Measurements from ENCODE around the gene ANAPC16.
A peak's percentile ranks its signal among the peaks of the same experiment; 100 is the strongest.
"Not testable (repeated sequence)": the region's sequence is repeated elsewhere in the genome, so short reads cannot be mapped to it uniquely, and the experiment has no call there.

The ANAPC16 gene

GRCh38 chr10:72223743-72224101 is 7.9 kb downstream of the ANAPC16 start:
- peak in 1 of 2 donors; percentile 3 for DNase-seq
- Histone ChIP-seq H3K27me3 (ENCODE audit: insufficient read depth, low read length) (no peaks in the 10 kb centered on the region), H2BK5ac (ENCODE audit: low read depth, low read length, poor library complexity) (no peak overlapping the region), H3K79me1 (ENCODE audit: low read length) (peaks cover 2% of the 10 kb centered on the region), H3K23ac (ENCODE audit: low read length) (no peak overlapping the region), H3K18ac (ENCODE audit: low read length) (no peak overlapping the region), H3K4ac (ENCODE audit: low read depth, low read length) (no peak overlapping the region), H2BK12ac (ENCODE audit: low read length) (no peak overlapping the region), H3K14ac (ENCODE audit: low read length) (no peak overlapping the region), H4K8ac (ENCODE audit: low read depth, low read length) (no peak overlapping the region), H3K27ac (ENCODE audit: low read depth, low read length) (no peak overlapping the region), H3K36me3 (ENCODE audit: control insufficient read depth in 1 of 2, insufficient read depth in 2 of 2, low read length in 2 of 2) (peaks cover 8 to 12% of the 10 kb centered on the region in 2 experiments), H3K4me3 (ENCODE audit: low read depth, low read length) (no peak overlapping the region), H3K9ac (ENCODE audit: low read length) (no peak overlapping the region), H3K79me2 (ENCODE audit: control insufficient read depth, insufficient read depth, low read length, poor library complexity) (no peaks in the 10 kb centered on the region), H3K4me1 (ENCODE audit: control insufficient read depth in 1 of 2, insufficient read depth in 2 of 2, low read length in 2 of 2) (no peaks in the 10 kb centered on the region), H3K4me2 (ENCODE audit: low read length) (no peak overlapping the region), H2AK5ac (ENCODE audit: low read length) (no peak overlapping the region), H3K9me3 (ENCODE audit: insufficient read depth, low read depth, low read length) (no peaks in the 10 kb centered on the region), H4K12ac (ENCODE audit: low read depth, low read length) (no peak overlapping the region), H2AFZ (ENCODE audit: insufficient read depth, low read length, poor library complexity) (no peak overlapping the region), H2BK120ac (ENCODE audit: insufficient read depth, low read length, poor library complexity) (no peak overlapping the region), H4K91ac (ENCODE audit: low read depth, low read length) (no peak overlapping the region)
- no CpG with 5 or more reads among the region's 1 CpG for WGBS (ENCODE audit: extremely low coverage, insufficient coverage, insufficient read length)

GRCh38 chr10:72224191-72224590 is 8.4 kb downstream of the ANAPC16 start:
- not testable (repeated sequence) for DNase-seq; H3K23ac ChIP-seq (ENCODE audit: low read length); H3K4me1 ChIP-seq (ENCODE audit: control insufficient read depth in 1 of 2, insufficient read depth in 2 of 2, low read length in 2 of 2); H3K79me1 ChIP-seq (ENCODE audit: low read length); H2AK5ac ChIP-seq (ENCODE audit: low read length); H3K4me2 ChIP-seq (ENCODE audit: low read length); H4K91ac ChIP-seq (ENCODE audit: low read depth, low read length); H3K9me3 ChIP-seq (ENCODE audit: insufficient read depth, low read depth, low read length); H3K4me3 ChIP-seq (ENCODE audit: low read depth, low read length); H3K18ac ChIP-seq (ENCODE audit: low read length); H2BK5ac ChIP-seq (ENCODE audit: low read depth, low read length, poor library complexity); H3K4ac ChIP-seq (ENCODE audit: low read depth, low read length); H2BK120ac ChIP-seq (ENCODE audit: insufficient read depth, low read length, poor library complexity); H2AFZ ChIP-seq (ENCODE audit: insufficient read depth, low read length, poor library complexity); H3K27me3 ChIP-seq (ENCODE audit: insufficient read depth, low read length); H3K79me2 ChIP-seq (ENCODE audit: control insufficient read depth, insufficient read depth, low read length, poor library complexity); H4K8ac ChIP-seq (ENCODE audit: low read depth, low read length); H3K14ac ChIP-seq (ENCODE audit: low read length); H3K9ac ChIP-seq (ENCODE audit: low read length); H4K12ac ChIP-seq (ENCODE audit: low read depth, low read length); H2BK12ac ChIP-seq (ENCODE audit: low read length); H3K27ac ChIP-seq (ENCODE audit: low read depth, low read length)
- no CpG with 5 or more reads among the region's 6 CpGs for WGBS (ENCODE audit: extremely low coverage, insufficient coverage, insufficient read length)
- H3K36me3 ChIP-seq (ENCODE audit: control insufficient read depth in 1 of 2, insufficient read depth in 2 of 2, low read length in 2 of 2) = peaks cover 8 to 12% of the 10 kb centered on the region in 2 experiments

DNA sequence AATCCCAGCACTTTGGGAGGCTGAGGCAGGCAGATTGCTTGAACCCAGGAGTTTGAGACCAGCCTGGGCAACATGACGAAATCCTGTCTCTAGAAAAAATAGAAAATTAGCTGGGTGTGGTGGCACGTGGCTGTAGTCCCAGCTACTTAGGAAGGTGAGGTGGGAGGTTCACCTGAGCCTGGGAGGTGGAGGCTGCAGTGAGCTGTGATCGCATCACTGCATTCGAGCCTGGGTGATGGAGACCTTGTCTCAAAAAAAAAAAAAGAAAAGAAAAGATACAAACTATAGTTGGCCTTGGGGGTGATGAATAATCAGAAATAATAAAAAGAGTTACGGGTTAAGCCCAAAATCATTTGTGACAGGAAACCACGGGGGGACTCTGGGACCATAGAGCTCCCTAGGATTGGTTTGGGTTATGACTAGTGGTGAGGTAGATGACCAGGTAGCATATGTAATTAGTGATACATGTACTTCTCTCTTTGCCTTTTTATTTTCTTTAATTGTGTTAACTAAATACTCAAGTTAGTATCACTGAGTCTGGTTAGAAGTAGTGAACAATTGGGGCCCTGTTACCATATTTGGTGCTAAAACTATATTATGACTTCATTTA is 10.7 kb downstream of the ANAPC16 start:
- no peak overlapping the region for H3K18ac ChIP-seq (ENCODE audit: low read length)
- no peak overlapping the region for H2BK12ac ChIP-seq (ENCODE audit: low read length)
- no peak overlapping the region for H3K27ac ChIP-seq (ENCODE audit: low read depth, low read length)
- peaks cover 7 to 9% of the 10 kb centered on the region in 2 experiments for H3K36me3 ChIP-seq (ENCODE audit: control insufficient read depth in 1 of 2, insufficient read depth in 2 of 2, low read length in 2 of 2)
- no peak overlapping the region for H3K23ac ChIP-seq (ENCODE audit: low read length)
- H3K14ac ChIP-seq (ENCODE audit: low read length) = no peak overlapping the region
- no CpG with 5 or more reads among the region's 6 CpGs for WGBS (ENCODE audit: extremely low coverage, insufficient coverage, insufficient read length)
- peaks cover 2% of the 10 kb centered on the region for H3K79me1 ChIP-seq (ENCODE audit: low read length)
- H2AK5ac ChIP-seq (ENCODE audit: low read length) = no peak overlapping the region
- no peaks in the 10 kb centered on the region for H3K9me3 ChIP-seq (ENCODE audit: insufficient read depth, low read depth, low read length)
- H3K4me2 ChIP-seq (ENCODE audit: low read length) = no peak overlapping the region
- no peak overlapping the region for H2AFZ ChIP-seq (ENCODE audit: insufficient read depth, low read length, poor library complexity)
- H2BK120ac ChIP-seq (ENCODE audit: insufficient read depth, low read length, poor library complexity) = no peak overlapping the region
- H3K4me1 ChIP-seq (ENCODE audit: control insufficient read depth in 1 of 2, insufficient read depth in 2 of 2, low read length in 2 of 2) = no peaks in the 10 kb centered on the region
- H3K4ac ChIP-seq (ENCODE audit: low read depth, low read length) = no peak overlapping the region
- no peak overlapping the region for H3K4me3 ChIP-seq (ENCODE audit: low read depth, low read length)
- H3K9ac ChIP-seq (ENCODE audit: low read length) = no peak overlapping the region
- H2BK5ac ChIP-seq (ENCODE audit: low read depth, low read length, poor library complexity) = no peak overlapping the region
- no peak overlapping the region for H4K91ac ChIP-seq (ENCODE audit: low read depth, low read length)
- H3K79me2 ChIP-seq (ENCODE audit: control insufficient read depth, insufficient read depth, low read length, poor library complexity) = no peaks in the 10 kb centered on the region
- H3K27me3 ChIP-seq (ENCODE audit: insufficient read depth, low read length) = no peaks in the 10 kb centered on the region
- no peak overlapping the region for H4K12ac ChIP-seq (ENCODE audit: low read depth, low read length)
- no peak overlapping the region for H4K8ac ChIP-seq (ENCODE audit: low read depth, low read length)
- no peak for DNase-seq

DNA sequence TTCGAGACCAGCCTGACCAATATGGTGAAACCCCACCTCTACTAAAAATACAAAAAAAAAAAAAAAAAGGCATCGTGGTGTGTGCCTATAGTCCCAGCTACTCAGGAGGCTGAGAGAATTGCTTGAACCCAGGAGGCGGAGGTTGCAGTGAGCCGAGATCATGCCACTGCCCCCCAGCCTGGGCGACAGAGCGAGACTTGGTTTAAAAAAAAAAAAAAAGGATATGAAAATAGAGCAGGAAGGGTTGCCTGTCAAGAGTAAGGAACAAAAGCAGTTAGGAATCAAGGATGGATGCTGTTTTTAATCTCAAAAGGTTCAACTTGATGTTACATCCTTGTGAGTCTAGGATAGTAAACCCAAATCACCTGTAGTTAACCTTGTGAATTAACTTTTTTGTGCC is 12.0 kb downstream of the ANAPC16 start:
- H3K79me1 ChIP-seq (ENCODE audit: low read length) = peaks cover 2% of the 10 kb centered on the region
- H3K9ac ChIP-seq (ENCODE audit: low read length) = no peak overlapping the region
- H2BK12ac ChIP-seq (ENCODE audit: low read length) = no peak overlapping the region
- H3K18ac ChIP-seq (ENCODE audit: low read length) = no peak overlapping the region
- H2AFZ ChIP-seq (ENCODE audit: insufficient read depth, low read length, poor library complexity) = no peak overlapping the region
- H2BK120ac ChIP-seq (ENCODE audit: insufficient read depth, low read length, poor library complexity) = no peak overlapping the region
- no peak overlapping the region for H3K4me3 ChIP-seq (ENCODE audit: low read depth, low read length)
- H3K4me2 ChIP-seq (ENCODE audit: low read length) = no peak overlapping the region
- H3K79me2 ChIP-seq (ENCODE audit: control insufficient read depth, insufficient read depth, low read length, poor library complexity) = no peaks in the 10 kb centered on the region
- no peak overlapping the region for H2BK5ac ChIP-seq (ENCODE audit: low read depth, low read length, poor library complexity)
- H3K4me1 ChIP-seq (ENCODE audit: control insufficient read depth in 1 of 2, insufficient read depth in 2 of 2, low read length in 2 of 2) = no peaks in the 10 kb centered on the region
- H3K36me3 ChIP-seq (ENCODE audit: control insufficient read depth in 1 of 2, insufficient read depth in 2 of 2, low read length in 2 of 2) = peaks cover 9 to 12% of the 10 kb centered on the region in 2 experiments
- no peak overlapping the region for H4K8ac ChIP-seq (ENCODE audit: low read depth, low read length)
- H3K27me3 ChIP-seq (ENCODE audit: insufficient read depth, low read length) = no peaks in the 10 kb centered on the region
- H3K14ac ChIP-seq (ENCODE audit: low read length) = no peak overlapping the region
- H3K4ac ChIP-seq (ENCODE audit: low read depth, low read length) = no peak overlapping the region
- H4K91ac ChIP-seq (ENCODE audit: low read depth, low read length) = no peak overlapping the region
- WGBS (ENCODE audit: extremely low coverage, insufficient coverage, insufficient read length) = no CpG with 5 or more reads among the region's 6 CpGs
- no peak for DNase-seq
- H4K12ac ChIP-seq (ENCODE audit: low read depth, low read length) = no peak overlapping the region
- H2AK5ac ChIP-seq (ENCODE audit: low read length) = no peak overlapping the region
- no peaks in the 10 kb centered on the region for H3K9me3 ChIP-seq (ENCODE audit: insufficient read depth, low read depth, low read length)
- no peak overlapping the region for H3K23ac ChIP-seq (ENCODE audit: low read length)
- no peak overlapping the region for H3K27ac ChIP-seq (ENCODE audit: low read depth, low read length)
